ENCODE measurements around the gene ISL1.

- TF ChIP-seq, protein P1, sequence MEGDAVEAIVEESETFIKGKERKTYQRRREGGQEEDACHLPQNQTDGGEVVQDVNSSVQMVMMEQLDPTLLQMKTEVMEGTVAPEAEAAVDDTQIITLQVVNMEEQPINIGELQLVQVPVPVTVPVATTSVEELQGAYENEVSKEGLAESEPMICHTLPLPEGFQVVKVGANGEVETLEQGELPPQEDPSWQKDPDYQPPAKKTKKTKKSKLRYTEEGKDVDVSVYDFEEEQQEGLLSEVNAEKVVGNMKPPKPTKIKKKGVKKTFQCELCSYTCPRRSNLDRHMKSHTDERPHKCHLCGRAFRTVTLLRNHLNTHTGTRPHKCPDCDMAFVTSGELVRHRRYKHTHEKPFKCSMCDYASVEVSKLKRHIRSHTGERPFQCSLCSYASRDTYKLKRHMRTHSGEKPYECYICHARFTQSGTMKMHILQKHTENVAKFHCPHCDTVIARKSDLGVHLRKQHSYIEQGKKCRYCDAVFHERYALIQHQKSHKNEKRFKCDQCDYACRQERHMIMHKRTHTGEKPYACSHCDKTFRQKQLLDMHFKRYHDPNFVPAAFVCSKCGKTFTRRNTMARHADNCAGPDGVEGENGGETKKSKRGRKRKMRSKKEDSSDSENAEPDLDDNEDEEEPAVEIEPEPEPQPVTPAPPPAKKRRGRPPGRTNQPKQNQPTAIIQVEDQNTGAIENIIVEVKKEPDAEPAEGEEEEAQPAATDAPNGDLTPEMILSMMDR (IDR thresholded peaks at IDR 0.05 in 4 of 5, conservative IDR thresholded peaks at IDR 0.05 in 1 of 5) = no peak
- no peak for TF ChIP-seq POLR2A (IDR thresholded peaks at IDR 0.05)
Observed at GRCh38 chr5:51371052-51371451, 12.2 kb upstream of the ISL1 start.

Measured in gastrocnemius medialis (tissue), 4 donors.